ENCODE results near the gene TUBB.
A peak's percentile ranks its signal among the peaks of the same experiment; 100 is the strongest.

TUBB gene

DNA sequence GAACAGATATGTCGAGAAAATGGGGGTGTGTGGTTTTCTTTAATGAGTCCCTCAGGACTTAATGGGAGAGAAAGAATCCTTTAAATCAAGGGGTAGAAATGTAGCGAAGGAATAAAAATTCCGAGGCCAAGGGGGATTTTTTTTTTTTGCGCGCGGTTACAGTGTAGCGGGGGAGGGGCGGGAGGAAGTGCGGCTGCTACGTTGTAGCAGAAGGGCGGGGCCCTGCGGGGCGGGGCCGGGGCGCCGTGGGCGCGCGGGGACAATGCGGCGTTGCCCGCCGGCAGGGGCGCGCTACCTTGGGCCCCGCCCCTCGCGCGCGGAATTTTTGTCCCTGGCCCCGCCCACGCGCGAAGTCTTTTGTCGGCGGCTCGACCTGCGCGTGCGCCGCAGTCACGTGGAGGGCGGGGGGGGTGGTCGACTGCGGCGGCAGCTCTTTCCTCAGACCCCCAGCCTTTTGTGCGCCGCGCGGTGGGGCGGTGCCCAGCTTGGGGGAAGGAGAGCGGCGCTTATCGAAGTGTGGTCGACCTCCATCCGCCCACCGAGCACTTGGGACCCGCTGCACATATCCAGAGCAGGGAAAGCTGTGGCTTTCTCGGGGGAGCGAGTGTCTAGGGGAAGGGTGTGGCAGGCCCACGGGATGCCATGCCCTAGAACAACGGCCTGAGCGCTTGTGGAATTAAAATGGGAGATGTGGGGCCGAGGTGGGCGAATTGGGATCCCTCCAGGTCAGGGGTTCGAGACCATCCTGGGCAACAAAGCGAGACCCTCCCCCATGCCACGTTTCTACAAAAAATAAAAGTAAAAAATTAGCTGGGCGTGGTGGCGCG, 1.3 kb downstream of the TUBB start (continued):
- TF ChIP-seq ZNF585B (tag by site-specific recombination; IDR thresholded peaks at IDR 0.05) (no peak), ZNF416 (tag by site-specific recombination; IDR thresholded peaks at IDR 0.05) (no peak), SCRT2 (tag by site-specific recombination; IDR thresholded peaks at IDR 0.05) (no peak), ZNF341 (tag by site-specific recombination; IDR thresholded peaks at IDR 0.05; ENCODE audit: low read depth) (peak; percentile 90), TRIM28 (IDR thresholded peaks at IDR 0.05; ENCODE audit: borderline replicate concordance, low read length) (no peak), KLF7 (tag by site-specific recombination; IDR thresholded peaks at IDR 0.05; ENCODE audit: borderline replicate concordance) (peak; percentile 83), ZNF626 (tag by site-specific recombination; IDR thresholded peaks at IDR 0.05) (no peak), ZNF114 (tag by site-specific recombination; IDR thresholded peaks at IDR 0.05) (no peak), ZNF354C (tag by site-specific recombination; IDR thresholded peaks at IDR 0.05; ENCODE audit: borderline replicate concordance, low read depth) (no peak), ZNF19 (tag by site-specific recombination; IDR thresholded peaks at IDR 0.05; ENCODE audit: low read depth) (no peak), ZNF214 (tag by site-specific recombination; IDR thresholded peaks at IDR 0.05; ENCODE audit: borderline replicate concordance) (no peak), ZFP3 (tag by site-specific recombination; IDR thresholded peaks at IDR 0.05; ENCODE audit: low read depth) (no peak), ZNF37A (tag by site-specific recombination; IDR thresholded peaks at IDR 0.05) (no peak), ZBTB7A (tag by site-specific recombination; IDR thresholded peaks at IDR 0.05; ENCODE audit: low read depth) (peak; percentile 93), ZNF274 (IDR thresholded peaks at IDR 0.05; ENCODE audit: low read length) (no peak), ZNF274 (tag by site-specific recombination; IDR thresholded peaks at IDR 0.05; ENCODE audit: borderline replicate concordance) (no peak), ZNF747 (tag by site-specific recombination; IDR thresholded peaks at IDR 0.05) (no peak), ZNF76 (tag by site-specific recombination; IDR thresholded peaks at IDR 0.05; ENCODE audit: borderline replicate concordance, low read depth) (no peak; the same call in 1 of the 2 replicates), ZNF544 (tag by site-specific recombination; IDR thresholded peaks at IDR 0.05) (no peak), ZNF558 (tag by site-specific recombination; IDR thresholded peaks at IDR 0.05) (no peak), ZNF830 (tag by site-specific recombination; IDR thresholded peaks at IDR 0.05; ENCODE audit: low read depth) (no peak), ZNF791 (tag by site-specific recombination; IDR thresholded peaks at IDR 0.05) (no peak), ZNF473 (tag by site-specific recombination; IDR thresholded peaks at IDR 0.05) (no peak), BCL11A (tag by site-specific recombination; IDR thresholded peaks at IDR 0.05; ENCODE audit: low read depth) (no peak), ZNF112 (tag by site-specific recombination; IDR thresholded peaks at IDR 0.05) (no peak), ZNF133 (tag by site-specific recombination; IDR thresholded peaks at IDR 0.05) (no peak), ZNF510 (tag by site-specific recombination; IDR thresholded peaks at IDR 0.05; ENCODE audit: insufficient replicate concordance) (no peak), HOXC10 (CRISPR knock-in tag; IDR thresholded peaks at IDR 0.05) (no peak), OVOL3 (tag by site-specific recombination; IDR thresholded peaks at IDR 0.05) (0 out of 2 replicates have a peak, but pooled peaks have one; percentile 10), ZNF404 (tag by site-specific recombination; IDR thresholded peaks at IDR 0.05) (0 out of 2 replicates have a peak, but pooled peaks have one; percentile 8), ZNF302 (tag by site-specific recombination; IDR thresholded peaks at IDR 0.05; ENCODE audit: low read depth) (no peak)
- TF ChIP-seq, protein P1, sequence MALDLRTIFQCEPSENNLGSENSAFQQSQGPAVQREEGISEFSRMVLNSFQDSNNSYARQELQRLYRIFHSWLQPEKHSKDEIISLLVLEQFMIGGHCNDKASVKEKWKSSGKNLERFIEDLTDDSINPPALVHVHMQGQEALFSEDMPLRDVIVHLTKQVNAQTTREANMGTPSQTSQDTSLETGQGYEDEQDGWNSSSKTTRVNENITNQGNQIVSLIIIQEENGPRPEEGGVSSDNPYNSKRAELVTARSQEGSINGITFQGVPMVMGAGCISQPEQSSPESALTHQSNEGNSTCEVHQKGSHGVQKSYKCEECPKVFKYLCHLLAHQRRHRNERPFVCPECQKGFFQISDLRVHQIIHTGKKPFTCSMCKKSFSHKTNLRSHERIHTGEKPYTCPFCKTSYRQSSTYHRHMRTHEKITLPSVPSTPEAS (tag by site-specific recombination; IDR thresholded peaks at IDR 0.05) = 0 out of 2 replicates have a peak, but pooled peaks have one; percentile 3
- TF ChIP-seq, protein P2, sequence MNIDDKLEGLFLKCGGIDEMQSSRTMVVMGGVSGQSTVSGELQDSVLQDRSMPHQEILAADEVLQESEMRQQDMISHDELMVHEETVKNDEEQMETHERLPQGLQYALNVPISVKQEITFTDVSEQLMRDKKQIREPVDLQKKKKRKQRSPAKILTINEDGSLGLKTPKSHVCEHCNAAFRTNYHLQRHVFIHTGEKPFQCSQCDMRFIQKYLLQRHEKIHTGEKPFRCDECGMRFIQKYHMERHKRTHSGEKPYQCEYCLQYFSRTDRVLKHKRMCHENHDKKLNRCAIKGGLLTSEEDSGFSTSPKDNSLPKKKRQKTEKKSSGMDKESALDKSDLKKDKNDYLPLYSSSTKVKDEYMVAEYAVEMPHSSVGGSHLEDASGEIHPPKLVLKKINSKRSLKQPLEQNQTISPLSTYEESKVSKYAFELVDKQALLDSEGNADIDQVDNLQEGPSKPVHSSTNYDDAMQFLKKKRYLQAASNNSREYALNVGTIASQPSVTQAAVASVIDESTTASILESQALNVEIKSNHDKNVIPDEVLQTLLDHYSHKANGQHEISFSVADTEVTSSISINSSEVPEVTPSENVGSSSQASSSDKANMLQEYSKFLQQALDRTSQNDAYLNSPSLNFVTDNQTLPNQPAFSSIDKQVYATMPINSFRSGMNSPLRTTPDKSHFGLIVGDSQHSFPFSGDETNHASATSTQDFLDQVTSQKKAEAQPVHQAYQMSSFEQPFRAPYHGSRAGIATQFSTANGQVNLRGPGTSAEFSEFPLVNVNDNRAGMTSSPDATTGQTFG (tag by site-specific recombination; IDR thresholded peaks at IDR 0.05; ENCODE audit: borderline replicate concordance) = no peak
- TF ChIP-seq, protein P3, sequence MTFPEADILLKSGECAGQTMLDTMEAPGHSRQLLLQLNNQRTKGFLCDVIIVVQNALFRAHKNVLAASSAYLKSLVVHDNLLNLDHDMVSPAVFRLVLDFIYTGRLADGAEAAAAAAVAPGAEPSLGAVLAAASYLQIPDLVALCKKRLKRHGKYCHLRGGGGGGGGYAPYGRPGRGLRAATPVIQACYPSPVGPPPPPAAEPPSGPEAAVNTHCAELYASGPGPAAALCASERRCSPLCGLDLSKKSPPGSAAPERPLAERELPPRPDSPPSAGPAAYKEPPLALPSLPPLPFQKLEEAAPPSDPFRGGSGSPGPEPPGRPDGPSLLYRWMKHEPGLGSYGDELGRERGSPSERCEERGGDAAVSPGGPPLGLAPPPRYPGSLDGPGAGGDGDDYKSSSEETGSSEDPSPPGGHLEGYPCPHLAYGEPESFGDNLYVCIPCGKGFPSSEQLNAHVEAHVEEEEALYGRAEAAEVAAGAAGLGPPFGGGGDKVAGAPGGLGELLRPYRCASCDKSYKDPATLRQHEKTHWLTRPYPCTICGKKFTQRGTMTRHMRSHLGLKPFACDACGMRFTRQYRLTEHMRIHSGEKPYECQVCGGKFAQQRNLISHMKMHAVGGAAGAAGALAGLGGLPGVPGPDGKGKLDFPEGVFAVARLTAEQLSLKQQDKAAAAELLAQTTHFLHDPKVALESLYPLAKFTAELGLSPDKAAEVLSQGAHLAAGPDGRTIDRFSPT (tag by site-specific recombination; IDR thresholded peaks at IDR 0.05) = peak; percentile 56
